ENCODE results near the gene NPM1.
A peak's percentile ranks its signal among the peaks of the same experiment; 100 is the strongest.
"Not testable (repeated sequence)": the region's sequence is repeated elsewhere in the genome, so short reads cannot be mapped to it uniquely, and the experiment has no call there.

The NPM1 gene, protein sequence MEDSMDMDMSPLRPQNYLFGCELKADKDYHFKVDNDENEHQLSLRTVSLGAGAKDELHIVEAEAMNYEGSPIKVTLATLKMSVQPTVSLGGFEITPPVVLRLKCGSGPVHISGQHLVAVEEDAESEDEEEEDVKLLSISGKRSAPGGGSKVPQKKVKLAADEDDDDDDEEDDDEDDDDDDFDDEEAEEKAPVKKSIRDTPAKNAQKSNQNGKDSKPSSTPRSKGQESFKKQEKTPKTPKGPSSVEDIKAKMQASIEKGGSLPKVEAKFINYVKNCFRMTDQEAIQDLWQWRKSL

DNA sequence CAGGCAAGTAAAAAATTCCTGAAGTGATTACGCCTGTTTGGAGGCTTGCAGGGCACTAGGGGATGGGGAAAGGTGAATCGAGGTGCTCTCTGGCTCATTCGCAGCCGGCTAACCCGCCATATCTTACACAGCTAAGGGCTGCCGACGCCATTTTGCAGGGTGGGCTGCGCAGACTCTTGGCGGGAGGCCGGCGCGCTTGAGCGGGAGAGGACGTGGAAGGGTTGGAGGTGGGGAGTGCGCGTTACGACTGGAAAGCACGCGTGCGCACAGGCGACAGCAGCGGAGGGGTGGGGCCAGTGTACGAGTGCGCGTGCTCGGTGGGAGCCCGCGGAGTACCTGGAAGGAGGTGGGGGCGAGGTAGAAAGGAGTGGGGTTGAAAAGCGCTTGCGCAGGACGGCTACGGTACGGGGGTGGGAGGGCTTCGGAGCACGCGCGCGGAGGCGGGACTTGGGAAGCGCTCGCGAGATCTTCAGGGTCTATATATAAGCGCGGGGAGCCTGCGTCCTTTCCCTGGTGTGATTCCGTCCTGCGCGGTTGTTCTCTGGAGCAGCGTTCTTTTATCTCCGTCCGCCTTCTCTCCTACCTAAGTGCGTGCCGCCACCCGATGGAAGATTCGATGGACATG, at the start of gene NPM1:
NPM1 (plus strand) TSS at position 505 of the 625 bp plus-strand sequence; CDS start at position 605, 100 bp downstream.
- Histone ChIP-seq H3K4me1 (ENCODE audit: insufficient read depth, low read length) (peaks cover 18% of the 10 kb centered on the region), H2AFZ (ENCODE audit: low read depth, low read length) (peak within 1 kb of the TSS; percentile 88)

DNA sequence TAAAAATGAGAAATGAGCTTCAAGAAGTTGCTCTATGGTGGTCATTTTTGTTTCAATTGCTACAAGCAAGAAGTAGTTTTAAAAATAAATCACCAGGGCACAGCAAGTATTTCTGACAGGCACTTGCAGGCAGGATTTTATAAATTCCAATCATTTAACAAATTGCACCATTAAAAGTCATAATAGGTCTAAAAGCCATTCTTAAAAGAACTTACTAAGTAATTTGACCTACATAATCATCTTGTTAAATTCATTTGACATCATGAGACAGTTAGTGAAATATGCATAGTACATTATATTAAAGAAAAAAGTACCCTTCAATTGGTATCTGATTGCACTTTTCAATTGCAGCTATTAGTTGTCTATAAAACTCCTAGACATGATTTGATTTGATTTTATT, 47.6 kb upstream of the NPM1 start:
- Histone ChIP-seq H3K4me1 (ENCODE audit: insufficient read depth, low read length) (peaks cover 4% of the 10 kb centered on the region), H3K36me3 (ENCODE audit: insufficient read depth, low read length) (no peaks in the 10 kb centered on the region), H3K9me3 (ENCODE audit: low read length) (no peaks in the 10 kb centered on the region), H3K4me3 (ENCODE audit: low read length) (no peak overlapping the region), H2AFZ (ENCODE audit: low read depth, low read length) (no peak overlapping the region), H3K27me3 (ENCODE audit: insufficient read depth, low read length) (peaks cover 13% of the 10 kb centered on the region)

More for the DNA sequence above, at the start of gene NPM1:
- H3K4me3 ChIP-seq (ENCODE audit: low read length): peak within 1 kb of the TSS; percentile 65
- H3K9me3 ChIP-seq (ENCODE audit: low read length): no peaks in the 10 kb centered on the region
- H3K27me3 ChIP-seq (ENCODE audit: insufficient read depth, low read length): no peaks in the 10 kb centered on the region
- H3K36me3 ChIP-seq (ENCODE audit: insufficient read depth, low read length): peaks cover 27% of the 10 kb centered on the region

DNA sequence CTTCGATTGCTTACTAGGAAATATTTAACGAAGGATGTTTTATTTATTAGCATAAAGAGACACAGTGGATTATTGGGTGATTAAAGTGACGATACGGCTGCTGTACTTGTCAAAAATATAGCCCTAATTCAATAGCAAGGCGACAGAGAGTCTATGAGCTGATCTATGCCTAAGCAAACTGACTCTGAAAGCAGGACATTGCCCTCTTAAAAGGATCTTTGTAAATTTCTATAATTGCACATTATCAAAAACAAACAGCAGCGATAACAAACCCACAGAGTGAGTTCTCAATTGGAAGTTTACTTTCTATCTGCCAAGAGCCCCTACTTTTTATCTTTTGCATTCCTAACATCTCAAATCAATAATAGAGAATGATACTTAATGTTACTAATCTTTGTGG, 47.2 kb upstream of the NPM1 start:
- no peaks in the 10 kb centered on the region for H3K9me3 ChIP-seq (ENCODE audit: low read length)
- no peaks in the 10 kb centered on the region for H3K36me3 ChIP-seq (ENCODE audit: insufficient read depth, low read length)
- no peak overlapping the region for H2AFZ ChIP-seq (ENCODE audit: low read depth, low read length)
- H3K27me3 ChIP-seq (ENCODE audit: insufficient read depth, low read length): peaks cover 11% of the 10 kb centered on the region
- no peak overlapping the region for H3K4me3 ChIP-seq (ENCODE audit: low read length)
- H3K4me1 ChIP-seq (ENCODE audit: insufficient read depth, low read length): peaks cover 4% of the 10 kb centered on the region

DNA sequence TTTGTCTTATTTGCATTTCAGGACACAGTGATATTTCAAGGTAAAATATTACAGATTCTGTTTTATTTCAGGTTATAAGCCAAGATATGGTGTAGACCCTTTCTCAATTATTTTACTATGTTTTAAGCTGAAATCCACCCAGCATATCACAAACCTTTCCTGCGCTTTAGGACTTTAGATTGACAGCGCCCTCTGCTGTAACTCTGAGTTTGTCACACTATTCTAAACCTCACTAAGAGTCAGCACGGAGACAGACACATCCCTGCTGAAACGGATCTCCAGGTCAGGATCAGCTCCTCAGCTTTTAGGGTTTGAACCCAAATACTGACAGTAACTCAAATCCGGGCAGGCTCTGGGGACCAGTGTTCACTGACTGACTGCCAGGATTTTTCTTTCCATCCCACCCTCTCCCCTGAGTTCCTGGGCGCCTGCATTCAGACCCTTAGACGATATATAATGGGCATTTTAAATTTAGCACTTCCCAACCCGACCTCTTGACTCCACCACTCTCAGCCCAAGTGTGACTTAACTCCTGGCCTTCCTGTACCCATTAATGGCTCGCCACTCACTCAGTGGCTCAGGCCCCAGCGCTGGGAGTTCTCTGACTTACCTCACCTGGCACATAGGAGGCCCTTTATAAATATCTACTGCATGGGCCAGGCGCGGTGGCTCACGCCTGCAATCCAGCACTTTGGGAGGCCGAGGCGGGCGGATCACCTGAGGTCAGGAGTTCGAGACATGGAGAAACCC, 45.1 kb upstream of the NPM1 start:
- H3K36me3 ChIP-seq (ENCODE audit: insufficient read depth, low read length): no peaks in the 10 kb centered on the region
- no peak overlapping the region for H2AFZ ChIP-seq (ENCODE audit: low read depth, low read length)
- H3K4me1 ChIP-seq (ENCODE audit: insufficient read depth, low read length): no peaks in the 10 kb centered on the region
- no peaks in the 10 kb centered on the region for H3K27me3 ChIP-seq (ENCODE audit: insufficient read depth, low read length)
- H3K4me3 ChIP-seq (ENCODE audit: low read length): no peak overlapping the region
- no peaks in the 10 kb centered on the region for H3K9me3 ChIP-seq (ENCODE audit: low read length)

DNA sequence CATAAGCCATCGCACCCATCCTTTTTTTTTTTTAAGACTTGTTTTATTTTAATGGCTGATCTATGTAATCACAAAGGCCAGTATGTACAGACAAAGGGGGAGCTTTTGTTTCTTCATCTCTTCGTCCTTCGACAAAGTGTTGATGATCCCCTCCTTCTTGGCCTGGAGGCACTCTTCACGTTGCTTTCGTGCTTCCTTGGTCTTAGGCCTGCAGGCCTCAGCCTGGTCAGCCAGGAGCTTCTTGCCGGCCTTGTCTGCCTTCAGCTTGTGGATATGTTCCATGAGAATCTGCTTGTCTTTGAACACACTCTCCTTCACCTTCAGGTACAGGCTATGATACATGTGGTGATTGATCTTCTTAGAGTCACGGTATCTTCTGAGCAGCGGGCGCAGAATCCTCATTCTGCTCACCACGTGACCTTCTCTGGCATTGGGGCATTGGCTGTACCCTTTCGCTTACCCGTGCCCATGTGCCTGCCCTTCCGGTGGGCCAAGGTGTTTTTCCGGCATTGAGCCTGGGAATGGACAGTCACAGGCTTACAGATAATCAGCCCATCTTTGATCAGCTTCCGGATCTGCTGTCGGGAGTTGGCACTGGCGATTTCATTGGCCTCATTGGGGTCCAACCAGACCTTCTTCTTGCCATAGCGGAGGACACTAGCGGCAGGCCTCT, 42.6 kb upstream of the NPM1 start:
- Histone ChIP-seq H3K9me3 (ENCODE audit: low read length) (no peaks in the 10 kb centered on the region), H3K27me3 (ENCODE audit: insufficient read depth, low read length) (no peaks in the 10 kb centered on the region), H3K36me3 (ENCODE audit: insufficient read depth, low read length) (no peaks in the 10 kb centered on the region), H2AFZ (ENCODE audit: low read depth, low read length) (no peak overlapping the region), H3K4me1 (ENCODE audit: insufficient read depth, low read length) (no peaks in the 10 kb centered on the region), H3K4me3 (ENCODE audit: low read length) (no peak overlapping the region)

DNA sequence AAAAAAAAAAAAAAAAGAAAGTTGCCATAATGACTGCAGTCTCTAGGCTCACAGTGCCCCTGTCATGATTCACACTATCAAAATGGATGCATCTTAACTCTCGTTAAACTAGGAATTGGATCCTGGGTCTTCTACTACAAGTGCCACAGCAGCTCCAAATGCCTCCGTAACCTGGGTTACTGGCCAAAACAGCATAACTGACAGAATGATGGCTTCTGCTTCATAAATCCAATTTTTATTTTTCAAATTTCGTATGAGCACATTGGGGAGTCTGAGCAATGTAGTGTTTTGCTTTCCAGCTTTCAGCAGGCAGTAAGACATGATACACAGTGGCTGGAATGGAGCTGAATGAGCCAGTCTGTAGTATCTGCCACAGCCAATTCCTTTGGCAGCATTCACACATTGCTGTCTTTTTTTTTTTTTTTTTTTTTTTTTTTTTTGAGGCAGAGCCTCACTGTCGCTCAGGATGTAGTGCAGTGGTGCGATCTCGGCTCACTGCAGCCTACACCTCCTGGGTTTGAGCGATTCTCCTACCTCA, 36.0 kb upstream of the NPM1 start:
- no peaks in the 10 kb centered on the region for H3K9me3 ChIP-seq (ENCODE audit: low read length)
- no peaks in the 10 kb centered on the region for H3K27me3 ChIP-seq (ENCODE audit: insufficient read depth, low read length)
- no peak overlapping the region for H3K4me3 ChIP-seq (ENCODE audit: low read length)
- H3K36me3 ChIP-seq (ENCODE audit: insufficient read depth, low read length): no peaks in the 10 kb centered on the region
- H3K4me1 ChIP-seq (ENCODE audit: insufficient read depth, low read length): no peaks in the 10 kb centered on the region
- no peak overlapping the region for H2AFZ ChIP-seq (ENCODE audit: low read depth, low read length)

DNA sequence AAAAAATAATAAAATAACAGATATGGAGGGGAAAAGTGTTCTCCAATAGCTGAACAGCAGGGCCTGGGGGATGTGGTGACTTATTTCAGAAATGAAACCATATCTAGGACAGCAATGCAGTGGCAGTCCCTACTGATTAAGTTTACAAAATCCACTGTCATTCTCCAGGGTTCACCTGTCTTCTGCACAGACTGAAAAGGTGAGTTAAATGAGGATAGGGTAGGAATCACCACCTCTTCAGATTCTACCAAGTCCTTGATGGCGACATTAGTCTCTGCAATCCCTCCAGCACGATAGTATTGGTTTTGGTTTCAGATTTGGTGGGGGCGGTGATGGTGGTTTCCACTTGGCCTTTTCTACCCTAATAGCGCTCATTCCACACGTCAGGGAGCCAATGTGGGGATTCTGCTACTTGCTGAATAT, 32.3 kb upstream of the NPM1 start:
- no peaks in the 10 kb centered on the region for H3K9me3 ChIP-seq (ENCODE audit: low read length)
- no peak overlapping the region for H3K4me3 ChIP-seq (ENCODE audit: low read length)
- H3K36me3 ChIP-seq (ENCODE audit: insufficient read depth, low read length): no peaks in the 10 kb centered on the region
- no peak overlapping the region for H2AFZ ChIP-seq (ENCODE audit: low read depth, low read length)
- H3K4me1 ChIP-seq (ENCODE audit: insufficient read depth, low read length): no peaks in the 10 kb centered on the region
- H3K27me3 ChIP-seq (ENCODE audit: insufficient read depth, low read length): peaks cover 3% of the 10 kb centered on the region

DNA sequence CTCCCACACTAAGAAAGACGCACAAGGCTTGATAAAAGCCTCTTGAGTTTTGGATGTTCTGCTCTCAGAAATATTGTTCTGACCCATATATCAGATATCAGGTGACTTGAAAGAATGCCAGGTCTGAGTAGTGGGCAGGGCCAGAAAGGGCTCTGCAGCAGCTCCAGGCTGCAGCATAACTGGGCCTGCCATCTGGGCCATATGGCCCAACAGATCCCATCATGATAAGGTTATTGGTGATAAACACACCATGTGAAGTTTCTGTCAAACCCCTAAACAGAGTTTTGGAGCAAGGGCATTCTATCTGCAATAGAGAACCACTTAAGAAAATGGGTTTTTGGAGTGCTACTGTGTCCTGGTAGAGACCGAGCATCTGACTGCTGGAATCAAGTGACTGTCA, 29.8 kb upstream of the NPM1 start:
- Histone ChIP-seq H3K4me3 (ENCODE audit: low read length) (no peak overlapping the region), H3K27me3 (ENCODE audit: insufficient read depth, low read length) (peaks cover 3% of the 10 kb centered on the region), H3K36me3 (ENCODE audit: insufficient read depth, low read length) (no peaks in the 10 kb centered on the region), H3K9me3 (ENCODE audit: low read length) (no peaks in the 10 kb centered on the region), H3K4me1 (ENCODE audit: insufficient read depth, low read length) (no peaks in the 10 kb centered on the region), H2AFZ (ENCODE audit: low read depth, low read length) (no peak overlapping the region)

DNA sequence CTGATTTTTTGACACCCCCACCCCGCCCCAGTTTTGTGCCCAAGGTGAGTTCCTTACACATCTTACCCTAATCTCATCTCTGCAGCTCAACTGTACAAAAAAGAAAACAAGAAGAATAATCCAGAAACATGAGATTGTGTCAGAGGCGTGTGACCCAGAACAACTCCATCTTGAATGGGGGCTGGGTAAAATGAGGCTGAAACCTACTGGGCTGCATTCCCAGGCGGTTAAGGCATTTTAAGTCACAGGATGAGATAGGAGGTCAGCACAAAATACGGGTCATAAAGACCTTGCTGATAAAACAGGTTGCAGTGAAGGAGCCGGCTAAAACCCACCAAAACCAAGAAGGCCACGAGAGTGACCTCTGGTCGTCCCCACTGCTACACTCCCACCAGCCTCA, 26.5 kb upstream of the NPM1 start:
- H3K4me3 ChIP-seq (ENCODE audit: low read length); H3K9me3 ChIP-seq (ENCODE audit: low read length); H3K36me3 ChIP-seq (ENCODE audit: insufficient read depth, low read length); H3K27me3 ChIP-seq (ENCODE audit: insufficient read depth, low read length); H3K4me1 ChIP-seq (ENCODE audit: insufficient read depth, low read length); H2AFZ ChIP-seq (ENCODE audit: low read depth, low read length): not testable (repeated sequence)

DNA sequence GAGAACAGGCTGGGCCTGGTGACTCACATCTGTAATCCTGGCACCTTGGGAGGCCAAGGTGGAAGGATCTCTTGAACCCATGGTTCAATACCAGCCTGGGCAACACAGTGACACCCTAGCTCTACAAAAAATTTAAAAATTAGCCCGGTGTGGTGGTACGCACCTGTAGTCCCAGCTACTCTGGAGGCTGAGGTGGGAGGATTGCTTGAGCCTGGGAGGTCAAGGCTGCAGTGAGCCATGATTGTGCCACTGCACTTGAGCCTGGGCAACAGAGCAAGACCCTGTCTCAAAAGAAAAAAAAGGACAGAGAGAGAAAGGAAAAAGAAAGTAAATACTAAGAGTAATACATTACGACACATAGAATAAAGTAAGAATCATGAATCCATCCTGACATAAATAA, 24.4 kb upstream of the NPM1 start:
- not testable (repeated sequence) for H3K4me1 ChIP-seq (ENCODE audit: insufficient read depth, low read length); H3K4me3 ChIP-seq (ENCODE audit: low read length); H2AFZ ChIP-seq (ENCODE audit: low read depth, low read length); H3K9me3 ChIP-seq (ENCODE audit: low read length); H3K36me3 ChIP-seq (ENCODE audit: insufficient read depth, low read length); H3K27me3 ChIP-seq (ENCODE audit: insufficient read depth, low read length)

DNA sequence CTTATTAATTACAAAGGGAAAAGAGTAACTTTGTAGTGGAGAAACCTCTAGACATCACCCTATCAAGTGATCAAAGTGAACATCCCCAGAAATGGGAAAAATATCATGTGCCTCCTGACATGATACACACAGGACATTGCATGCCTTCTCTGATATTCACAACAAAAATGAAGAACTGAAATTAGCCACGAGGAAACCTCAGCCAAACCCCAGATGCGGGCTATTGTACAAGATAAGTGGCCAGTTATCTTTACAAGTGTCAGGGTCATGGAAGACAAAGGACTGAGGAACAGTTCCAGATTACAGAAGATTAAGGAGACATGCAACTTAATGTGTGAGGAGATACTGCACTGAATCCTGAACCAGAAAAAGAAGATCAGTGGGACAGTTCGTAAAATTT, 23.8 kb upstream of the NPM1 start:
- H3K36me3 ChIP-seq (ENCODE audit: insufficient read depth, low read length): no peaks in the 10 kb centered on the region
- H3K27me3 ChIP-seq (ENCODE audit: insufficient read depth, low read length): no peaks in the 10 kb centered on the region
- H3K9me3 ChIP-seq (ENCODE audit: low read length): no peaks in the 10 kb centered on the region
- no peak overlapping the region for H2AFZ ChIP-seq (ENCODE audit: low read depth, low read length)
- no peaks in the 10 kb centered on the region for H3K4me1 ChIP-seq (ENCODE audit: insufficient read depth, low read length)
- no peak overlapping the region for H3K4me3 ChIP-seq (ENCODE audit: low read length)

DNA sequence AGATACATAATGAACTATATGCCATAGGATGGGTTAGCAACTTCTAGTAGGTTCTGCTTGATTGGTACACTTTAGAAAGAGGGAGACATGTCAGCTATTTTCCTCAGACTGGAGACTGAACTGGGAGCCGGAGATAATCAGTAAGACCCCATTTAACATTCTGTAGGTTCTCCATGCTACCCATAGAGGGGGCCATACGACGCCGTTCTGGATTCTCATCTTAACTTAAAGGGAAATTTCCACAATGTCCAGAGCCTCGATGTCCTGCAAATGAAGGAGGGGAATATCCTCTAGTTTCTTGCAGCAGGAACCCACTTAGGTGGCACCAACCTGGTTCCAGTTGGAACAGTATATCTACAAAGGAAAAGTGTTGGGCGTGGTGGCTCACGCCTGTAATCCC, 22.3 kb upstream of the NPM1 start:
- H3K4me3 ChIP-seq (ENCODE audit: low read length): no peak overlapping the region
- no peak overlapping the region for H2AFZ ChIP-seq (ENCODE audit: low read depth, low read length)
- H3K27me3 ChIP-seq (ENCODE audit: insufficient read depth, low read length): no peaks in the 10 kb centered on the region
- H3K9me3 ChIP-seq (ENCODE audit: low read length): no peaks in the 10 kb centered on the region
- no peaks in the 10 kb centered on the region for H3K4me1 ChIP-seq (ENCODE audit: insufficient read depth, low read length)
- no peaks in the 10 kb centered on the region for H3K36me3 ChIP-seq (ENCODE audit: insufficient read depth, low read length)

DNA sequence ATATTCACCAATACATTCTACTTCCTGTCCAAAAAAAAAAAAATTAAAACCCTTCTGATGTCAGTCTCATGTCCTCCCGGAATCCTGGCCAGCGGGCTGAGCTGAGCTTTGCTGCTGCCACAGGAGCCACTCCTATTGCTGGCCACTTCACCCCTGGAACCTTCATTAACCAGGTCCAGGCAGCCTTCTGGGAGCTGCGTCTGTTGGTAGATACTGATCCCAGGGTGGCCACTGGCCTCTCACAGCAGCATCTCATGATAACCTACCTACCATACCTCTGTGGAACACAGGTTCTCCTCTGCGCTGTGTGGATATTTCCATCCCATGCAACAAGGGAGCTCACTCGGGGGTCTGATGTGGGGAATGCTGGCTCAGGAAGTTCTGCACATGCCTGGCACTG, 21.0 kb upstream of the NPM1 start:
- no peaks in the 10 kb centered on the region for H3K36me3 ChIP-seq (ENCODE audit: insufficient read depth, low read length)

More for the DNA sequence above, 21.0 kb upstream of the NPM1 start:
- no peak overlapping the region for H2AFZ ChIP-seq (ENCODE audit: low read depth, low read length)
- H3K27me3 ChIP-seq (ENCODE audit: insufficient read depth, low read length): no peaks in the 10 kb centered on the region
- no peak overlapping the region for H3K4me3 ChIP-seq (ENCODE audit: low read length)
- H3K9me3 ChIP-seq (ENCODE audit: low read length): no peaks in the 10 kb centered on the region
- H3K4me1 ChIP-seq (ENCODE audit: insufficient read depth, low read length): no peaks in the 10 kb centered on the region

All from neuron (in vitro differentiated cells).